Chondrocyte (in vitro differentiated cells): ENCODE measurements around the gene SEC14L2. TPM values are rescaled to one million over a fixed set of nuclear protein-coding genes. Genes with fewer than 3 reads are reported as not detected.

Experiments used
- DNase-seq: peaks from one replicate; pipeline ENCODE4 v3.0.0; 2021; ENCODE audit warnings: mixed read lengths, low spot score
- H3K27ac Mint-ChIP-seq: one replicate; pipeline ENCODE4 v1.8.0; 2021; ENCODE audit warnings: mild to moderate bottlenecking, moderate library complexity, mixed read lengths; ENCODE audit not compliant: unreplicated experiment
- H3K27me3 Mint-ChIP-seq: 2 replicates; pipeline ENCODE4 v1.8.0; 2021; ENCODE audit warnings: low read depth, mixed read lengths
- H3K36me3 Mint-ChIP-seq: 2 replicates; pipeline ENCODE4 v1.8.0; 2021; ENCODE audit warnings: low read depth, mixed read lengths
- H3K4me1 Mint-ChIP-seq: 2 replicates; pipeline ENCODE4 v1.8.0; 2021; ENCODE audit warnings: low read depth, mild to moderate bottlenecking, mixed read lengths
- H3K4me3 Mint-ChIP-seq: one replicate; pipeline ENCODE4 v1.8.0; 2021; ENCODE audit warnings: mild to moderate bottlenecking, moderate library complexity, mixed read lengths; ENCODE audit not compliant: unreplicated experiment
- H3K9me3 Mint-ChIP-seq: 2 replicates; pipeline ENCODE4 v1.8.0; 2021; ENCODE audit warnings: low read depth, mixed read lengths
- CTCF ChIP-seq: fragments of 200-600 bp; sonication (generic); IDR thresholded peaks from 2 replicates; pipeline ENCODE4 v1.5.0; 2021; ENCODE audit warnings: antibody characterized with exemption, mild to moderate bottlenecking, moderate library complexity
- total RNA-seq: library from RNA; stranded (reverse); gene quantifications from 3 replicates; pipeline ENCODE4 v1.2.1, GENCODE V29; 2021

Gene SEC14L2
- total RNA-seq, 1 donor from 2014 or later, result 15.5 TPM

GRCh38 chr22:30472994-30473720, 76.3 kb downstream of the SEC14L2 start:
- Mint-ChIP-seq H3K4me3 (no peak overlapping the region), H3K27ac (no peak overlapping the region), H3K36me3 (peaks cover 2% of the 10 kb centered on the region), H3K27me3 (peaks cover 36% of the 10 kb centered on the region), H3K9me3 (no peaks in the 10 kb centered on the region), H3K4me1 (no peaks in the 10 kb centered on the region)
- TF ChIP-seq CTCF, result no peak
- DNase-seq, result peak; percentile 2

- H3K4me1 Mint-ChIP-seq, result no peaks in the 10 kb centered on the region
- TF ChIP-seq CTCF, result no peak
- H3K27me3 Mint-ChIP-seq, result peaks cover 34% of the 10 kb centered on the region
- no peaks in the 10 kb centered on the region for H3K9me3 Mint-ChIP-seq
- no peak overlapping the region for H3K27ac Mint-ChIP-seq
- no peaks in the 10 kb centered on the region for H3K36me3 Mint-ChIP-seq
- DNase-seq, result no peak
- no peak overlapping the region for H3K4me3 Mint-ChIP-seq
Observed at GRCh38 chr22:30474121-30474520, 77.3 kb downstream of the SEC14L2 start.

Other genes with a start within 250 kb of the SEC14L2 start
- gene LIF, start 150.3 kb upstream of the SEC14L2 start, total RNA-seq, result 18.9 to 21.5 TPM (median 21.3 TPM) in 3 replicates
- not detected in 3 replicates for gene OSM, start 130.2 kb upstream of the SEC14L2 start, total RNA-seq
- 12.1 to 18.9 TPM (median 17.0 TPM) in 3 replicates for gene CASTOR1, start 107.5 kb upstream of the SEC14L2 start, total RNA-seq
- gene TBC1D10A, start 70.1 kb upstream of the SEC14L2 start, total RNA-seq, result 24.3 to 28.0 TPM (median 26.9 TPM) in 3 replicates
- gene SF3A1, start 40.1 kb upstream of the SEC14L2 start, total RNA-seq, result 110 to 127 TPM (median 115 TPM) in 3 replicates
- 2.1 to 3.1 TPM (median 2.3 TPM) in 3 replicates for gene CCDC157, start 40.0 kb upstream of the SEC14L2 start, total RNA-seq
- 35.2 to 36.2 TPM (median 36.0 TPM) in 3 replicates for gene RNF215, start 9.6 kb upstream of the SEC14L2 start, total RNA-seq
- 9.3 to 12.7 TPM (median 12.1 TPM) in 3 replicates for gene MTFP1, start 28.8 kb downstream of the SEC14L2 start, total RNA-seq
- gene SEC14L3, start 75.0 kb downstream of the SEC14L2 start, total RNA-seq, result not detected in 3 replicates
- not detected in 3 replicates for gene SEC14L4, start 108.7 kb downstream of the SEC14L2 start, total RNA-seq
- 0.77 to 2.0 TPM (median 1.2 TPM) in 3 replicates for gene SEC14L6, start 149.7 kb downstream of the SEC14L2 start, total RNA-seq
- 0.82 to 3.9 TPM (median 2.8 TPM) in 3 replicates for gene GAL3ST1, start 177.6 kb downstream of the SEC14L2 start, total RNA-seq
- 53.6 to 61.7 TPM (median 56.4 TPM) in 3 replicates for gene PES1, start 194.9 kb downstream of the SEC14L2 start, total RNA-seq
- 10.4 to 14.9 TPM (median 11.5 TPM) in 3 replicates for gene TCN2, start 210.2 kb downstream of the SEC14L2 start, total RNA-seq
- 5.3 to 7.9 TPM (median 7.6 TPM) in 3 replicates for gene SLC35E4, start 238.8 kb downstream of the SEC14L2 start, total RNA-seq